Skeletal muscle tissue (tissue), 4 donors: ENCODE data around the gene TMEM91. TPM values are rescaled to one million over a fixed set of nuclear protein-coding genes. Genes with fewer than 3 reads are reported as not detected.
A peak's percentile ranks its signal among the peaks of the same experiment; 100 is the strongest.

Source experiments
- H3K27ac ChIP-seq: one replicate; pipeline ENCODE4 v1.7.0; 2013; ENCODE audit warnings: mild to moderate bottlenecking, low read depth, low read length, inconsistent platforms
- H3K27me3 ChIP-seq, 3 donors: one replicate each; pipeline ENCODE4 v1.7.0; 2013; ENCODE audit warnings: low read length in 3 of 3; ENCODE audit not compliant: control insufficient read depth in 3 of 3, insufficient read depth in 3 of 3
- H3K36me3 ChIP-seq, 3 donors: one replicate each; pipeline ENCODE4 v1.7.0; 2013; ENCODE audit warnings: low read length in 3 of 3; ENCODE audit not compliant: control insufficient read depth in 3 of 3, insufficient read depth in 3 of 3
- H3K4me1 ChIP-seq, 3 donors: one replicate each; pipeline ENCODE4 v1.7.0; 2013; ENCODE audit warnings: low read length in 3 of 3, mild to moderate bottlenecking in 3 of 3; ENCODE audit not compliant: control insufficient read depth in 3 of 3, insufficient read depth in 3 of 3
- H3K4me3 ChIP-seq, 3 donors: one replicate each; pipeline ENCODE4 v1.7.0; 2013; ENCODE audit warnings: low read length in 3 of 3
- H3K9ac ChIP-seq, 3 donors: one replicate each; pipeline ENCODE4 v1.7.0; 2013; ENCODE audit warnings: low read length in 3 of 3, mild to moderate bottlenecking in 3 of 3, moderate library complexity in 2 of 3, low read depth in 1 of 3
- H3K9me3 ChIP-seq, 3 donors: one replicate each; pipeline ENCODE4 v1.7.0; 2013; ENCODE audit warnings: low read length in 3 of 3; ENCODE audit not compliant: control insufficient read depth in 3 of 3
- total RNA-seq: library from RNA; depleted of rRNA; stranded (reverse); fragments of >200 nt; gene quantifications from one replicate; pipeline ENCODE4 v1.2.3, GENCODE V29; 2014
- donor health status: Osteomylitis.

TMEM91 gene
- total RNA-seq, 1 donor from 2014 or later, result 2.1 TPM

- H3K27ac ChIP-seq, result peak overlapping the region; percentile 68
- H3K9me3 ChIP-seq, result no peaks in the 10 kb centered on the region
- H3K27me3 ChIP-seq, result peaks cover 0 to 42% (median 38%) of the 10 kb centered on the region in 3 donors
- H3K4me1 ChIP-seq, result peaks cover 31 to 37% (median 32%) of the 10 kb centered on the region in 3 donors
- H3K4me3 ChIP-seq, result peak overlapping the region; percentile 75 to 85 (median 76)
- peak overlapping the region; percentile 56 to 74 (median 70) for H3K9ac ChIP-seq
- H3K36me3 ChIP-seq, result no peaks in the 10 kb centered on the region
Observed at GRCh38 chr19:41352609-41353465, 23.5 kb upstream of the TMEM91 start.

- H3K4me1 ChIP-seq, result peaks cover 31 to 37% (median 32%) of the 10 kb centered on the region in 3 donors
- H3K9me3 ChIP-seq, result no peaks in the 10 kb centered on the region
- peak within 1 kb of the TSS; percentile 75 to 85 (median 76) for H3K4me3 ChIP-seq
- H3K27me3 ChIP-seq, result peaks cover 0 to 42% (median 38%) of the 10 kb centered on the region in 3 donors
- no peaks in the 10 kb centered on the region for H3K36me3 ChIP-seq
- peak within 1 kb of the TSS; percentile 56 to 74 (median 70) for H3K9ac ChIP-seq
- H3K27ac ChIP-seq, result peak within 1 kb of the TSS; percentile 68
Observed at GRCh38 chr19:41353466-41354342, 22.6 kb upstream of the TMEM91 start, which contains the start of gene TGFB1. TSS of gene TGFB1 (minus strand) at chr19:41353922. CDS start at chr19:41353044, 878 bp downstream.

- H3K4me3 ChIP-seq, result peak overlapping the region; percentile 40 to 45 (median 43)
- no peaks in the 10 kb centered on the region for H3K36me3 ChIP-seq
- H3K4me1 ChIP-seq, result peaks cover 30 to 37% (median 31%) of the 10 kb centered on the region in 3 donors
- peak overlapping the region in 2 of 3 donors; percentile 56 to 57 for H3K9ac ChIP-seq
- H3K27ac ChIP-seq, result no peak overlapping the region
- peaks cover 0 to 42% (median 38%) of the 10 kb centered on the region in 3 donors for H3K27me3 ChIP-seq
- no peaks in the 10 kb centered on the region for H3K9me3 ChIP-seq
Observed at GRCh38 chr19:41354343-41354953, 21.9 kb upstream of the TMEM91 start.

GRCh38 chr19:41355035-41355434, 21.3 kb upstream of the TMEM91 start:
- Histone ChIP-seq H3K27ac (no peak overlapping the region), H3K9ac (no peak overlapping the region), H3K9me3 (no peaks in the 10 kb centered on the region), H3K36me3 (no peaks in the 10 kb centered on the region), H3K27me3 (peaks cover 0 to 42% (median 38%) of the 10 kb centered on the region in 3 donors), H3K4me3 (no peak overlapping the region), H3K4me1 (peaks cover 30 to 37% (median 31%) of the 10 kb centered on the region in 3 donors)

GRCh38 chr19:41355802-41356201, 20.5 kb upstream of the TMEM91 start:
- H3K9ac ChIP-seq, result peak overlapping the region in 1 of 3 donors; percentile 8
- no peaks in the 10 kb centered on the region for H3K36me3 ChIP-seq
- H3K9me3 ChIP-seq, result no peaks in the 10 kb centered on the region
- H3K4me1 ChIP-seq, result peaks cover 25 to 36% (median 31%) of the 10 kb centered on the region in 3 donors
- H3K27me3 ChIP-seq, result peaks cover 0 to 42% (median 37%) of the 10 kb centered on the region in 3 donors
- no peak overlapping the region for H3K27ac ChIP-seq
- H3K4me3 ChIP-seq, result no peak overlapping the region

- Histone ChIP-seq H3K9me3 (no peaks in the 10 kb centered on the region), H3K4me1 (peaks cover 16 to 23% (median 18%) of the 10 kb centered on the region in 3 donors), H3K36me3 (no peaks in the 10 kb centered on the region), H3K27ac (no peak overlapping the region), H3K27me3 (peaks cover 0 to 28% (median 26%) of the 10 kb centered on the region in 3 donors), H3K9ac (no peak overlapping the region), H3K4me3 (no peak overlapping the region)
Observed at GRCh38 chr19:41356984-41357739, 19.2 kb upstream of the TMEM91 start.

GRCh38 chr19:41357746-41358145, 18.6 kb upstream of the TMEM91 start:
- Histone ChIP-seq H3K4me3 (no peak overlapping the region), H3K27me3 (peaks cover 0 to 22% (median 20%) of the 10 kb centered on the region in 3 donors), H3K4me1 (peaks cover 13 to 17% (median 14%) of the 10 kb centered on the region in 3 donors), H3K9ac (no peak overlapping the region), H3K27ac (no peak overlapping the region), H3K36me3 (no peaks in the 10 kb centered on the region), H3K9me3 (no peaks in the 10 kb centered on the region)

GRCh38 chr19:41359741-41360140, 16.6 kb upstream of the TMEM91 start:
- Histone ChIP-seq H3K27ac (no peak overlapping the region), H3K36me3 (no peaks in the 10 kb centered on the region), H3K4me3 (no peak overlapping the region), H3K27me3 (peaks cover 0 to 9% (median 6%) of the 10 kb centered on the region in 3 donors), H3K9me3 (no peaks in the 10 kb centered on the region), H3K9ac (no peak overlapping the region), H3K4me1 (peaks cover 12 to 14% (median 12%) of the 10 kb centered on the region in 3 donors)
